HUES64 (cell line): ENCODE results near the gene WRNIP1.
"Not testable (repeated sequence)": the region's sequence is repeated elsewhere in the genome, so short reads cannot be mapped to it uniquely, and the experiment has no call there.

Experiments
- H3K27ac ChIP-seq: 2 replicates; pipeline ENCODE4 v1.7.0; 2013; ENCODE audit warnings: low read depth, low read length, inconsistent platforms
- H3K27me3 ChIP-seq: 2 replicates; pipeline ENCODE4 v1.6.1; 2013; ENCODE audit warnings: mild to moderate bottlenecking, low read length; ENCODE audit not compliant: insufficient read depth
- H3K36me3 ChIP-seq: 2 replicates; pipeline ENCODE4 v1.6.1; 2013; ENCODE audit warnings: mild to moderate bottlenecking, low read length; ENCODE audit not compliant: insufficient read depth
- H3K4me1 ChIP-seq: 2 replicates; pipeline ENCODE4 v1.6.1; 2013; ENCODE audit warnings: mild to moderate bottlenecking, low read length, moderate library complexity; ENCODE audit not compliant: insufficient read depth
- H3K4me3 ChIP-seq: 2 replicates; pipeline ENCODE4 v1.5.1; 2013; ENCODE audit warnings: mild to moderate bottlenecking, low read length, moderate library complexity
- H3K9ac ChIP-seq: 2 replicates; pipeline ENCODE4 v1.6.1; 2013; ENCODE audit warnings: mild to moderate bottlenecking, low read depth, low read length
- H3K9me3 ChIP-seq: 2 replicates; pipeline ENCODE4 v1.6.1; 2013; ENCODE audit warnings: low read depth, low read length; ENCODE audit not compliant: insufficient read depth
- WGBS: fragments of 150-250, 120-280 bp; methylation state at CpG from one replicate; pipeline ENCODE4 v1.1.7; 2013; ENCODE audit warnings: missing lambda C conversion rate; 5-methylcytosine and 5-hydroxymethylcytosine counted together

Gene WRNIP1

DNA sequence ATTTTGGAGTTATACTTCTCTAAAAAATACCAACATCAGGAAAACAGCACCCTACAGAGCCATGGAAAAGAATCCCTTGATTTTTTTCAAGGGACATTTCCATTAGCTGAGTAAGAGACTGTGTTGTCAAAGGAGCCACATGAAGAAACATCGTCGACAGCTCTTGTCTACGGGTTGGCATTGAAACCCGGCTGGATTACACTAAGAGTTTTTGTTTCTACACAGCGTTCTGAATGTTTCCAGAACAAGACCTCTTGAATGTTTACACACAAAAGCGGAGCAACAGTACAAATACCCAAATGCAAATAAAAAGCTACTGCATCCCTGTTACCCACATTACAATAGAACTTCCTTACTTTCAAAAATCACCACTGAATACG is 12.1 kb upstream of the WRNIP1 start:
- Histone ChIP-seq H3K9me3 (no peaks in the 10 kb centered on the region), H3K36me3 (no peaks in the 10 kb centered on the region), H3K4me3 (no peak overlapping the region), H3K4me1 (peaks cover 7% of the 10 kb centered on the region; the same call in 1 of the 2 replicates), H3K27me3 (no peaks in the 10 kb centered on the region), H3K9ac (no peak overlapping the region), H3K27ac (no peak overlapping the region)
- 91% methylated on average over 7 of the region's 7 CpGs for WGBS

DNA sequence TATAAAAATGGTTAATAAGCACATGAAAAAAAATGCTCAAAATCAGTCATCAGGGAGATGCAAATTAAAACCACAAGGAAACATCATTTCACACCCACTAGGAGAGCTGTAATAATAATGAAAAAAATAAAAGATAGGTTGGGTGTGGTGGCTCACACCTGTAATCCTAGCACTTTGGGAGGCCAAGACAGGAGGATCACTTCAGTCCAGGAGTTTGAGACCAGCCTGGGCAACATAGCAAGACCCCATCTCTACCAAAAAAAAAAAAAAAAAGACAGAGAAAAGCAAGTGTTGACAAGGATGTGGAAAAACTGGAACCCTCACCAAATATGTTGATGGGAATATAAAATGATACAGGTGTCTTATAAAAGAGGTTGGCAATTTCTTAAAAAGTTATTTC is 11.4 kb upstream of the WRNIP1 start:
- Histone ChIP-seq H3K27me3 (no peaks in the 10 kb centered on the region), H3K9ac (no peak overlapping the region), H3K27ac (no peak overlapping the region), H3K4me3 (no peak overlapping the region), H3K36me3 (no peaks in the 10 kb centered on the region), H3K4me1 (peaks cover 4% of the 10 kb centered on the region; the same call in 1 of the 2 replicates), H3K9me3 (no peaks in the 10 kb centered on the region)

DNA sequence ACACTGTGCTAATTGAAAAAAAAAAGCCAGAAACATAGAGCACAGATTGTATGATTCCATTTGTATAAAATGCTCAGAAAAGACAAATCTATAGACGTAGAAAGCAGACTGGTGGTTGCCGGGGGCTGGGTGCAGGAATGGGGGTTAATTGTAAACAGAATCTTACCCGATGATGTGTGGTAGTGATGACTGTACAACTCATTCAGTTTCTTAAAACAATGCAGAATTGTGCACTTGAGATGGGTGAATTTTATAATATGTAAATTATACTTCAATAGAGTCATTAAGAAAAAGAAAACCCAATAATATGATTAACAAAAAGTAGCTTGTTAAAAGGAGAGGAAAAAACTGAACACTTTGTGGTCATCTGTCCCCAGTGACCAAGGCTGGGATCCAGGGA is 10.8 kb upstream of the WRNIP1 start:
- Histone ChIP-seq H3K36me3 (no peaks in the 10 kb centered on the region), H3K4me1 (peaks cover 1% of the 10 kb centered on the region; the same call in 1 of the 2 replicates), H3K9ac (no peak overlapping the region), H3K9me3 (no peaks in the 10 kb centered on the region), H3K27me3 (no peaks in the 10 kb centered on the region), H3K27ac (no peak overlapping the region), H3K4me3 (no peak overlapping the region)
- WGBS, result 90% methylated on average over 2 of the region's 3 CpGs

- H3K9ac ChIP-seq, result no peak overlapping the region
- H3K4me3 ChIP-seq, result no peak overlapping the region
- WGBS, result no CpG with 5 or more reads among the region's 1 CpG
- no peaks in the 10 kb centered on the region for H3K27me3 ChIP-seq
- H3K4me1 ChIP-seq, result no peaks in the 10 kb centered on the region
- no peaks in the 10 kb centered on the region for H3K9me3 ChIP-seq
- H3K36me3 ChIP-seq, result no peaks in the 10 kb centered on the region
- H3K27ac ChIP-seq, result no peak overlapping the region
Observed at GRCh38 chr6:2754911-2755310, 10.3 kb upstream of the WRNIP1 start.

GRCh38 chr6:2755456-2755855 is 9.7 kb upstream of the WRNIP1 start:
- Histone ChIP-seq H3K4me1 (no peaks in the 10 kb centered on the region), H3K36me3 (no peaks in the 10 kb centered on the region), H3K27me3 (no peaks in the 10 kb centered on the region), H3K27ac (no peak overlapping the region), H3K9me3 (0 out of 2 replicates have a peak, but pooled peaks cover 3% of the 10 kb centered on the region), H3K9ac (no peak overlapping the region), H3K4me3 (no peak overlapping the region)
- WGBS, result 100% methylated on average over 3 of the region's 3 CpGs

- no peaks in the 10 kb centered on the region for H3K36me3 ChIP-seq
- H3K27ac ChIP-seq, result no peak overlapping the region
- H3K4me1 ChIP-seq, result no peaks in the 10 kb centered on the region
- no peaks in the 10 kb centered on the region for H3K27me3 ChIP-seq
- H3K9me3 ChIP-seq, result 0 out of 2 replicates have a peak, but pooled peaks cover 3% of the 10 kb centered on the region
- 100% methylated on average over 1 of the region's 2 CpGs for WGBS
- no peak overlapping the region for H3K4me3 ChIP-seq
- H3K9ac ChIP-seq, result no peak overlapping the region
Observed at GRCh38 chr6:2756241-2756640, 9.0 kb upstream of the WRNIP1 start.

- Histone ChIP-seq H3K4me3 (no peak overlapping the region), H3K9me3 (0 out of 2 replicates have a peak, but pooled peaks cover 3% of the 10 kb centered on the region), H3K27ac (no peak overlapping the region), H3K27me3 (no peaks in the 10 kb centered on the region), H3K9ac (no peak overlapping the region), H3K4me1 (no peaks in the 10 kb centered on the region), H3K36me3 (no peaks in the 10 kb centered on the region)
- 93% methylated on average over 3 of the region's 3 CpGs for WGBS
Observed at GRCh38 chr6:2756687-2757224, 8.4 kb upstream of the WRNIP1 start.

DNA sequence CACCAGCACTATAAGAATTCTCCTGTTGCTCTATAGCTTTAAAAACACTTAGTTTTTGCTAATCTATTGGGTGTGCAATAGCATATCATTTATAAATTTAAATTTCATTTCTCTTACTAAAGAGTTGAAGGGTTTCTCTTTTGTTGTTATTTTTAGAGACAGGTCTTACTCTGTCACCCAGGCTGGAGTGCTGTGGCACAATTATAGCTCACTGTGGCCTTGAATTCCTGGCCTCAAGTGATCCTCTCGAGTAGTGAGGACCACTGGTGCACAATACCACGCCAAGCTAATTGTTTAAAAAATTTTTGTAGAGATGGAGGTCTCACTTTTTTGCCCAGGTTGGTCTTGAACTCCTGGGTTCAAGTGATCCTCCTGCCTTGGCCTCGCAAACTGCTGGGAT is 6.2 kb upstream of the WRNIP1 start:
- no peak overlapping the region for H3K27ac ChIP-seq
- no peak overlapping the region for H3K9ac ChIP-seq
- 92% methylated on average over 3 of the region's 3 CpGs for WGBS
- no peaks in the 10 kb centered on the region for H3K36me3 ChIP-seq
- no peak overlapping the region for H3K4me3 ChIP-seq
- H3K4me1 ChIP-seq, result no peaks in the 10 kb centered on the region
- H3K9me3 ChIP-seq, result 0 out of 2 replicates have a peak, but pooled peaks cover 3% of the 10 kb centered on the region
- H3K27me3 ChIP-seq, result no peaks in the 10 kb centered on the region

GRCh38 chr6:2760882-2761842 is 4.0 kb upstream of the WRNIP1 start:
- no peaks in the 10 kb centered on the region for H3K27me3 ChIP-seq
- no peak overlapping the region for H3K4me3 ChIP-seq
- H3K9ac ChIP-seq, result no peak overlapping the region
- WGBS, result 91% methylated on average over 7 of the region's 8 CpGs
- H3K27ac ChIP-seq, result no peak overlapping the region
- H3K9me3 ChIP-seq, result 0 out of 2 replicates have a peak, but pooled peaks cover 3% of the 10 kb centered on the region
- no peaks in the 10 kb centered on the region for H3K4me1 ChIP-seq
- H3K36me3 ChIP-seq, result no peaks in the 10 kb centered on the region

DNA sequence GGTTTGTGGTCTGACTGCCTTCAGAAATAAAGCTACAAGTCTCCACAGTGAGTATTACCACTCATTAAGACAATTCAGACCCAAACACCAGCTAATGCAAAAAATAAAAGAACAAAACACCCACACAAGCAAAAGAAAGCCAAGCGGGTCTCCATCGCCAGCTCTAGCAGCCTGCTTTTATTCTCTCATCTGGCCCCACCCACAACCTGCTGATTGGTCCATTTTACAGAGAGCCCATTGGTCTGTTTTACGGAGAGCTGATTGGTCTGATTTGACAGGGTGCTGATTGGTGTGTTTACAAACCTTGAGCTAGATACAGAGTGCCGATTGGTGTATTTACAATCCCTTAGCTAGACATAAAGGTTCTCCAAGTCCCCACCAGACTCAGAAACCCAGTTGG is 2.3 kb upstream of the WRNIP1 start:
- H3K9ac ChIP-seq, H3K4me1 ChIP-seq, H3K27me3 ChIP-seq, H3K9me3 ChIP-seq, H3K27ac ChIP-seq, H3K4me3 ChIP-seq, H3K36me3 ChIP-seq: not testable (repeated sequence)
- WGBS, result 89% methylated on average over 4 of the region's 4 CpGs

DNA sequence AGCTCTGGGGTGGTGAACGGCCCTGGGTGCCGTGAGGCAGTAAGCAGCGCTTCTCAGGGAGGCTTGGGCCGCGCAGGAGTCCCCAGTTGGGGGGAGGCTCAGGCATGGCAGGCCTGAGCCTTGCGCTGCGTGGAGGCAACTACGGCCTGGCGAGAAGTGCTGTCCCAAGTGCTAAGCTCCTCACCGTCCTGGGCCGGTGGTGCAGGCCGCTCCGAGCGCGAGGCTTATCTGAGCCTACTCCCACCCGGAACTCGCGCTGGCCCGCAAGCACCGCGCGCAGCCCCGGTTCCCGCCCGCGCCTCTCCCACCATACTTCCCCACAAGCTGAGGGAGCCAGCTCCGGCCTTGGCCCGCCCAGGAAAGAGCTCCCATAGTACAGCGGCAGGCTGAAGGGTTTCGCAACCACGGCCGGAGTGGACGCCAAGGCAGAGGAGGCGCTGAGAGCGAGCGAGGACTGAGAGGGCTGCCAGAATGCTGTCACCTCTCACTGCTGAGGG is 1.8 kb upstream of the WRNIP1 start:
- H3K9me3 ChIP-seq, result 0 out of 2 replicates have a peak, but pooled peaks cover 3% of the 10 kb centered on the region
- 97% methylated on average over 36 of the region's 36 CpGs for whole genome bisulfite sequencing
- peaks cover 3% of the 10 kb centered on the region; the same call in 1 of the 2 replicates for H3K36me3 ChIP-seq
- H3K27ac ChIP-seq, result no peak overlapping the region
- peaks cover 15% of the 10 kb centered on the region for H3K4me1 ChIP-seq
- no peak overlapping the region for H3K9ac ChIP-seq
- no peak overlapping the region for H3K4me3 ChIP-seq
- H3K27me3 ChIP-seq, result peaks cover 3% of the 10 kb centered on the region; the same call in 1 of the 2 replicates
